GM19099 (cell line): Measurements from ENCODE around the gene TBC1D3K.
"Not testable (repeated sequence)": the region's sequence is repeated elsewhere in the genome, so short reads cannot be mapped to it uniquely, and the experiment has no call there.

Source experiments
- POLR2A ChIP-seq: IDR thresholded peaks from 3 replicates; pipeline ENCODE4 v1.6.1; 2011; ENCODE audit warnings: low read depth; ENCODE audit not compliant: insufficient read length; ENCODE audit errors: extremely low read depth

The TBC1D3K gene

DNA sequence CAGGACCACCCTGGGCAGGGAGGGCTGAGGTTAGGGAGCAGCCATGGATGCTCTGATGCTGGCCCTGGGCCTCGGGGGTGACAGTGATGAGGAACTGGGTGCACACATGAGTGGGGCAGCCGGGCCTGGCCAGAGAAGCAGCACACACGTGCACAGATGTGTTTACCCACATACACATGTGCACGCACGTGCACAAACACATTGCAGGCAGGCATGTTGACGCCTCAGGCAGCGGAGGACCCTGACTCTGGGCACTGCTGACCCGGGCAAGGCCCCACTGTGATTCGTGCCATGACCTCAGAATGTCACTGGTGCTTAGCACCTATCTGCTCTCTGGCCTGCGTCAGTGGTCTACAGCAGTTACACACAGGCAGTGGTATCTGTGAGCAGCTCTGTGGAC, at the start of gene TBC1D3K:
TBC1D3K (plus strand) TSS at position 301 of the 400 bp plus-strand sequence. CDS start 1,585 bp downstream, outside the sequence.
- TF ChIP-seq POLR2A, result not testable (repeated sequence)

DNA sequence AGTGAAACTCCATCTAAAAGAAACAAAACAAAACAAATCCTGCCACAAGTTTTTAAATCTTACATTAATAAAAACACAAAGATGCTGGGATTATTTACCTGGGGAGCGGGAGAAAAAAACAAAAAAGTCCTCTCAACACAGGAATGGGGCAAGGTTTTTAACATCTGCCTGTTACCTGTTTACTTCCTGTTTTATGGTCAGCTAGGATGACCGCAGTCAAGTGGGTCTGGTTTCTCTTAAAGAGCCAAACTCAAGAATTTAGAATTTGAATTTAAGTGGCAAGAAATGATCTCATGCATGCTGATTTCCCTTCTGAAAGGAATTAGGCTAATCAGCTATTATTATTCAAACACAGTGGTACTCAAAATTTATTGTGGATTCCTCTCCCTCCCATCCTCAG, 39.7 kb upstream of the TBC1D3K start:
- TF ChIP-seq POLR2A, result no peak

DNA sequence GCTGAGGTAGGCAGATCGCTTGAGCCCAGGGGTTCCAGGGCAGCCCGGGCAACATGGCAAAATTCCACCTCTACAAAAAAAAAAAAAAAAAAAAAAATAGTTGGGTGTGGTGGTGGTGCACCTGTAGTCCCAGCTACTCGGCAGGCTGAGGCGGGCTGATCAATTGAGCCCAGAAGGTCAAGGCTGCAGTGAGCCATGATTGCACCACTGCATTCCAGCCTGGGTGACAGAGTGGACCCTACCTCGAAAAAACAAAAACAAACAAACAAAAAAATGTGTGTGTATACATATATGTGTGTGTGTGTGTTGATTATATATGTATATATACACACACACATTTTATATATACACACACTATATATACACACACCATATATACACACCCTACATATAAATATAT, 39.1 kb upstream of the TBC1D3K start:
- TF ChIP-seq POLR2A, result no peak

DNA sequence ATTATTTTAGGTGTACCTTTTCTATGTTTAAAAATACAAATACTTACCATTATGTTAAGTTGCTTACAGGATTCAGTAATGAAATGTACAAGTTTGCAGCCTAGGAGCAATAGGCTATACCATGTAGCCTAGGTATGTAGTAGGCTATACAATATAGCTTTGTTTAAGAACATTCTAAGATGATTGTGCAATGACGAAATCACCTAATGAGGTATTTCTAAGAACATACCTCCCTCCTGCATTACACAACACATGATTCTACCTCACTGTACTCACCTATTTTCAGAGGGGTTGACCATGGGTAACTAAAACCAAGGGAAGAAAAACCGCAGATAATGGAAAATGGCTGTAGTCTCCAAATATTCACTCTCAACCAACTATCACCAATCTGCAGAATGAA, 35.3 kb upstream of the TBC1D3K start:
- no peak for TF ChIP-seq POLR2A
